Fibroblast of skin of back (primary cell): ENCODE measurements around the gene KCNJ16.

Experiments used
- DNase-seq: peaks from one replicate; pipeline ENCODE4 v3.0.0-alpha.2; 2013

KCNJ16 gene

DNA sequence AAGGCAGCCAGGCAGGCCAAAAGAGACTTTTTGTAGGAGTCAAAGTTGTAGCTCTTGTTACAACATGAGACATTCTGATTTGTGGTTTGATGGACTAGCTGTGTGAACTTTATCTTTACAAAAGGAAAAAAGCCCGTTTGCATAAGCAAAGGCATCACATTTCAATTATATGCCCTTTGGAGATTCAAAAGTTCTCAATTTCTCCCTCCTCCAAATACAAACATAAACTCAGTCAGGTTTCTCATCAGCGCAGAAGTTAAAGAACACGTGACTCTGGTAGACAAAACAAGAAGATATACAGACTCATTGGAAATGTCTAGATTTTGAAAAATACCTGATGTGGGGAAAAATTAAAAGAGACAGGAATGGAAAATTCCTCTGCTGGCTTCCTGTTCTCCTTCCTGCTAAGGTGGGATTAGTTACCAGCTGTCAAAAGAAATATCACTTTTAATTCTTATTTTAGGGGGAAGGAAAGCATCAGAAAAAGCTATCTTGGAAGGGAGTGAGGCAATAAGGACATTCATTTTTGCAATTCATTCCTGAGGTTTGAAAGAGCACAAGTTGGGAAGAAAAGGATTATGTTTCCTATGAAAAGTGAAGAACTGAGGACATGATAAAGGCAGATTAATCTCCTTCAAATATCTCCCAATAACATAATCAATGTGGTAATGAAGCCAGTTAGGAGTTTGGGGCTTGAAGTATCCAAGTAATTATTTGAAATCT is 4.6 kb upstream of the KCNJ16 start:
- DNase-seq: no peak

GRCh38 chr17:70071127-70071526 is 3.9 kb upstream of the KCNJ16 start:
- DNase-seq: no peak

GRCh38 chr17:70071620-70072019 is 3.4 kb upstream of the KCNJ16 start:
- no peak for DNase-seq

- DNase-seq: no peak
Measured at GRCh38 chr17:70072546-70073309, 2.3 kb upstream of the KCNJ16 start.

GRCh38 chr17:70073310-70073709 is 1.7 kb upstream of the KCNJ16 start:
- DNase-seq: no peak

- DNase-seq: no peak
Measured at GRCh38 chr17:70073799-70074198, 1.2 kb upstream of the KCNJ16 start.

DNA sequence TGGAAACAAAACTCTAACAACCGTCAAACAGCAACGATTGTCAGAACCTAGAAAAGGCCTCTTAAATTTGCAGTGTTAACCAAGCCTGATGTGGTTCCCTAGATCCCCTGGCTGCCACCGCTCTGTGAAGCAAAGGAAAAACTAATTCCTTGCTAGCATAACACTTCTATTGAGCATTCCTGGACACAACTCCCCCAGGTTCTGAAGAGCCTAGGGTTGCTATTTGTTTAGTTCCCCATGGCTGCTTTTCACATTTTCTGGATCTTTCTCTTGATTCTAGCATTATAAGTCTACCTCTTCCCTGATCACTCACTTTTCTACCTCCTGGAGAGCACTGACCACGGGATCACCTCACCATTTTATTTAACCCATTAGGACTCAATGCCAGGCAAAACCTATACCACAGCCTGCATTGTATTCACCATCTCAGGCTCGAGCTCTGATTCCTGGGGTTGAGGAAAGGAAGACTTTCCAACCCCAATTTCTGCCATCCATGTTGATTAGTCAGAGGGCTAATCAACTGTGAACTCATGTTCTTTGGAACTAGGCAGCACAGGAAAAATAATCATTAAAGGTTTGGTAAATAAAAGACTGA is 692 bp upstream of the KCNJ16 start:
- DNase-seq: no peak

DNA sequence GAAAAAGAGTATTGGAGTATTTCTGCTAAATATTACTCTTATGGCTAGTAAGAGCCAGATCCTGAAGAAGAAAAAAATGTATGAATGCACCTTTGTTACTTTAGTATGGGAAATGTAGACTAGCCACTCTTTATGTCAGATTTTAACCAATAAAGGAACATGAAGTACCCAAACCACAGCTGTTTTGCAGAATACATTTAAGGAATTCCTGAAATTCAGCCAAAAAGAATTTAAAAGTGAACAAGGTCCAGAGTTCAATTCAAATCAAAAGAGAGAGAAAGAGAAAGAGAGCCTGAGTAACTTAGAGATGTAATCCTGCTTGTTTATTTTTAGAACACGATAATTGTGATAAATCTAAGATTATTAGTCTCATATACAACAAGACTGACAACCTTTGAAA is 1.2 kb downstream of the KCNJ16 start:
- DNase-seq: no peak

GRCh38 chr17:70076831-70077230 is 1.8 kb downstream of the KCNJ16 start:
- no peak for DNase-seq

DNA sequence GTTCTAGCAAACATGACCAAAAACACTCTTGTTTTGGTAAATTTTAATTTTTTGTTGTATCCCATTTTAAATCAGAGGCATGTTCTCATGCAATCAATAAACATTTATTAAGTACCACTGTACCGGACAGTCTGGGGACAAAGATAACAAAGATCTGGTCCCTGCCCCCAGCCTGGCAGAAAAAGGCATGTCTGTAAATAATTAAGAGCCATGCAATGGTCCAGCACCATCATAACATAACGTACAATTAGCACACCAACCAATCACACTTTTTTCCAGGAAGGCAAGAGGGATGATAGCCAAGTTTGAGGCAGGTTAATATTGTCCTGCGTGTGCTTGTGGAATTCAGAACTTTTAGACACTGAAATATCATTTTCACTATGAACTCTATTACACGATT is 3.5 kb downstream of the KCNJ16 start:
- no peak for DNase-seq

DNA sequence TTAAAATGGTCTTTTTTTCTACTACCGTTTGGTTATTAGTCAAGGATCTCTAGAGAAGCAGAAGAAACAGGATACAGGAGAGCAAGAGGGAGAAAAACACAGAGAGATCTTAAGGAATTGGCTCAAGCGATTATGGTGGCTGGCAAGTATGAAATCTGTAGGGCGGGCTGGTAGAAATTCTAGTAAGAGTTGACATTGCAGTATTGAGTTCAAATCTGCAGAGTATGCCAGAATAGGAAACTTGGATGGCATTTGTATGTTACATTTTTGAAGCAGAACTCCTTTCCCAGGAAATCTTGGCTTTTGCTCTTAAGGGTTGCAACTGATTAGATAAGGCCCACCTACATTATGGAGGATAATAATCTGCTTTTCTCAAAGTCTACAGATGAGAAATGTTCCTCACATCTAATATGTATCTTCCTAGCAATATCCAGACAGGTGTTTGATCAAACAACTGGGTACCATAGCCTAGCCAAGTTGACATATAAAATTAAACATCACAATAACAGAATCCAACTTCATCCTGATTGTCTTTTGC is 4.0 kb downstream of the KCNJ16 start:
- DNase-seq: no peak

- DNase-seq: peak; percentile 8
Measured at GRCh38 chr17:70080541-70081347, 5.7 kb downstream of the KCNJ16 start.

DNA sequence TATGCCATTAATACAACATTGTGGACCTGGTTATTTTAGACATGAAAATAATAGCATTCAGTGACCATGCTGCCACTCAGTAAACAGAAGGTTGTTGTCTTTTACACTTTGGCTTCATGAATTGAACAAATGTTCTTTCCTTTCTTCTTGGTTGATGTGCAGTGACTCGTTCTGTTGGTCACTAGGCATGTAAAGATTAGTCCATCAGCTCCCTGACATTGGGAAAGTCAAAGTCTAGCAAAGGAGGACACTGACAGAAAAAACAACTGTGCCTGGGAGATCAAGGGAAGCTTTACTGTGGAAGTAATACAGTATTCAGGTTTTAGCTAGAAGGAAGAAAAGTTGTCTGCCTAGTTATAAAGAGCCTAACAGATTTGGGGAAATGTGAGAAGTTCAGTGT is 6.9 kb downstream of the KCNJ16 start:
- DNase-seq: no peak

GRCh38 chr17:70084476-70084875 is 9.5 kb downstream of the KCNJ16 start:
- peak; percentile 27 for DNase-seq

DNA sequence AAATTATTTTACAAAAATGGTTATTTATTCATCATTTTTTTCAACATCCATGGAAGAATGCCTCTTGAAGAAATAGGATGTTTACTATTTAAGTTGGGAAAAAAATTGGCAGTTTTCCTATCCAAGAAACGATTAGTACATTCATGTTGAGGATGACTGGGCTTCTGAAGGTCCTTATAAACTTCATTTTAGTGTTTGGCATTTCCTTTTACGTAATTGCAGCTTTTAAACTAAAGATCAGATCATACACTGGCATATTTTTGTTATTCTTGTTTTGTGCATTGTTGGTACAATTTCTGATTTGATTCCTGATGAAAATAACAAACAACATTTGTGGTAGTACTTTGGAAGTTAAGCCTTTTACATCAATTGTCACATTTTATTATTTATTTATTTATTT is 11.5 kb downstream of the KCNJ16 start:
- DNase-seq: no peak

DNA sequence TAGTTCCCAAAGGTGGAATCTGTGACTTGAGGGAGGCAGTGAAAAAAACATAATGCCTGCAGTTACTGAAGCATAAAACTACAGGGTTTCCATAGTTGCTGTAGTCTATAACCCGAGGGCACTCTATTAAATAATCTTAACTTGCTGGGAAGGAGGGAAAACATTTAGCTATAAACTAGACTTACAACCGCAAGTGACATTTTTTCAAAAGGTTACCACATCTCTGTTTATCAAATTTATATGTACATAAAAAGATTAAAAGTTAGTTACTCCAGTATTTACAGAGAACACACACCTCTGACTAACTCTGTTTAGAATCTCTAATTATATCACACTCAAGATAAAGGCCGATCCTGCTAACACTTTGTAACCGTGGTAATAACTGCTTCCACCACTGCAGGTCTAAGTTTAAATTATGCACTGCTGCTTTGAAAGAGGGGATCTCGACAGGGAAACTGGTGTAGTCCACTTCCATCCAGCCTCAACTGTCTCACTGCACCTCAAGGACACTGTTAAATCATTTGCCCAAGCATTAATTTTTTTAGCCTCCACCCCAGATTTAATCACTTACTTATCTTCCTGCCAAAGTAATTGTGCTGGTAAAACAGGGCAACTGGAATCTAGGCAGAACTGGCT is 14.6 kb downstream of the KCNJ16 start:
- DNase-seq: no peak

- DNase-seq: no peak
Measured at GRCh38 chr17:70091005-70091568, 16.1 kb downstream of the KCNJ16 start.

DNA sequence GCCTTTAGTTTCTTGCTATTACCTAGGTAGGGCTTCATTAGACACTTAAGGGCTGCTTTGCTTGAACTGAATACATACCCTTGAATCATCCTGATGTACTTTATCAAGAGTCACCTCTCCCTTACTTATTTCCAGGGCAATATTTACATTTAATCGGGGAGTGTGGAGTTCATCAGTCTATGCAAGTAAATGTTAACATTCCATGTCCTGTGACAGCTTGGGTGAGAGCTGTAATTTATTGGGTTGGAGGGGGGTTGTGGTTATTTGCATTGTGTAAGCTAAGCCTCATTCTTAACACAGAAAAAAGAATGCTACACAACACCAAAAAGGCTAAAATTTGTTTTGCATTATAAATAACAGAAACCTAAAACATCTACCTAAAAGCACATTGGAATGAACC is 16.7 kb downstream of the KCNJ16 start:
- DNase-seq: no peak

- no peak for DNase-seq
Measured at GRCh38 chr17:70093163-70093562, 18.1 kb downstream of the KCNJ16 start.

- DNase-seq: no peak
Measured at GRCh38 chr17:70095455-70095854, 20.4 kb downstream of the KCNJ16 start.

GRCh38 chr17:70096861-70097260 is 21.8 kb downstream of the KCNJ16 start:
- DNase-seq: no peak

- peak; percentile 23 for DNase-seq
Measured at GRCh38 chr17:70098030-70098429, 23.0 kb downstream of the KCNJ16 start.
